K562 (cell line): Measurements from ENCODE around the gene TPR. TPM values are rescaled to one million over a fixed set of nuclear protein-coding genes. Genes with fewer than 3 reads are reported as not detected.
A peak's percentile ranks its signal among the peaks of the same experiment; 100 is the strongest.

ENCODE experiments used
- CBX1 ChIP-seq: sonication (generic); IDR thresholded peaks from 2 replicates; pipeline ENCODE4 v1.6.1; 2016; ENCODE audit warnings: antibody characterized with exemption, low read depth, mild to moderate bottlenecking
- CREBBP ChIP-seq: IDR thresholded peaks from one replicate; pipeline ENCODE4 v1.6.1; 2012; ENCODE audit warnings: low read depth, mild to moderate bottlenecking, control low read depth, inconsistent platforms, low read length
- GABPB2 ChIP-seq: fragments of 250-450 bp; sonication (Bioruptor Pico); conservative IDR thresholded peaks from 2 replicates; pipeline ENCODE4 v1.5.1; 2021; ENCODE audit warnings: mild to moderate bottlenecking
- HMBOX1 ChIP-seq: sonication (generic); IDR thresholded peaks from 2 replicates; pipeline ENCODE4 v1.6.1; 2016
- SMARCE1 ChIP-seq: fragments of 450-650 bp; IDR thresholded peaks from 2 replicates; pipeline ENCODE4 v1.7.1; 2016; ENCODE audit warnings: mild to moderate bottlenecking
- SNIP1 ChIP-seq: fragments of 450-650 bp; IDR thresholded peaks from 2 replicates; pipeline ENCODE4 v1.7.1; 2017; ENCODE audit warnings: low read depth, mild to moderate bottlenecking
- SP1 ChIP-seq: sonication (generic); formaldehyde crosslinking; IDR thresholded peaks from 2 replicates; pipeline ENCODE4 v1.8.1; 2022; ENCODE audit warnings: mild to moderate bottlenecking, missing genetic modification reagents
- U2AF1 ChIP-seq: fragments of 200-400 bp; formaldehyde crosslinking; optimal IDR thresholded peaks from 2 replicates; pipeline ENCODE3; 2017; ENCODE audit warnings: mild to moderate bottlenecking, low read depth, low read length, moderate library complexity
- ZNF354B ChIP-seq: fragments of 250-450 bp; sonication (Bioruptor Pico); IDR thresholded peaks from 2 replicates; pipeline ENCODE4 v1.4.0; 2020
- ZZZ3 ChIP-seq: fragments of 450-650 bp; IDR thresholded peaks from 2 replicates; pipeline ENCODE4 v1.6.1; 2016; ENCODE audit warnings: antibody characterized with exemption, mild to moderate bottlenecking, moderate library complexity
- polyA plus RNA-seq, 8 experiments: library from polyadenylated mRNA; depleted of rRNA in 4 of 8; stranded (reverse) in 5 of 8; unstranded in 3 of 8; fragments of >200 nt; fragmentation: Nextera tagmentation in 2 of 8; fragmentation: Illumina TruSeq in 1 of 8; extraction: Ambion mirVana in 2 of 8; extraction: Trizol in 1 of 8; gene quantifications; 2 replicates each; pipeline versions ENCODE4 v1.2.1 to v1.2.3, GENCODE V29; 2011 to 2014; ENCODE audit warnings: inconsistent platforms in 1 of 8, missing spikeins in 1 of 8
- total RNA-seq, 7 experiments: library from RNA; depleted of rRNA in 6 of 7; stranded (reverse); fragments of >200 nt in 6 of 7; fragmentation: Illumina TruSeq in 2 of 7; extraction: Trizol in 2 of 7; gene quantifications; 2 replicates each; pipeline versions ENCODE4 v1.2.1 to v1.2.3, GENCODE V29; 2011 to 2021; ENCODE audit warnings: low replicate concordance in 1 of 7
- TF ChIP-seq, protein P1 (sequence below), 2 experiments: fragments of 450-650 bp in 1 of 2; sonication (generic) in 1 of 2; formaldehyde crosslinking in 1 of 2; IDR thresholded peaks; 2 replicates each; pipeline versions ENCODE4 v1.7.1 to v1.9.0; 2016 to 2022; ENCODE audit warnings: inconsistent platforms in 1 of 2, mild to moderate bottlenecking in 1 of 2, missing genetic modification reagents in 1 of 2
- TF ChIP-seq, protein P2 (sequence below): IDR thresholded peaks from 2 replicates; pipeline ENCODE4 v1.6.1; 2016; ENCODE audit warnings: missing genetic modification characterization, missing compliant biosample characterization
- TF ChIP-seq, protein P3 (sequence below): fragments of 450-650 bp; IDR thresholded peaks from 2 replicates; pipeline ENCODE4 v1.6.1; 2016; ENCODE audit warnings: antibody characterized with exemption
- TF ChIP-seq, protein P4 (sequence below): fragments of 250-450 bp; sonication (Bioruptor Pico); IDR thresholded peaks from 2 replicates; pipeline ENCODE4 v1.5.0; 2020; ENCODE audit warnings: mild to moderate bottlenecking, borderline replicate concordance

The TPR gene
- total and polyA plus RNA-seq, 9 of the 15 experiments (the other 6 are each of a cell fraction or from before 2014, with no cell fraction given): 48.5 to 167 (median 138) TPM

DNA sequence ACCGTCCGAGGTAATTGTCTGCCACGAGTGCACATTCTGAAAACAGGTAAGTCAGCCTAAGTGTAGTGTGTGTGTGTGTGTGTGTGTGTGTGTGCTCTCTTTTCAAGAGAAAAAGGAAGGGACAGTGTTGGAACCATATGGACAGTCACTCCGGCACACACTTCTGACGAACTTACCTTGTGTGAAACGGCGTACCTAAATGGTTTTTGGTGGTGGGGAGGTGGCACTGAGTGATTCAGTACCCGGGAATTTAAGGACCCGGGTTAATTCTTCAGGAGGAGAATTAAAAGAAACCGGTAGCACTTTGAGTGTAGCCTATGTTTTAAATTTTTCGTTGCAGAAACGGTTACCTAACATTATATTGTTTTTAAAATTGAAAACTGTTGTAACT, 871 bp upstream of the TPR start (continued):
- TF ChIP-seq CREBBP: no peak
- no peak for TF ChIP-seq U2AF1
- TF ChIP-seq GABPB2 (CRISPR knock-in tag): no peak
- no peak for TF ChIP-seq HMBOX1
- TF ChIP-seq, protein P1, sequence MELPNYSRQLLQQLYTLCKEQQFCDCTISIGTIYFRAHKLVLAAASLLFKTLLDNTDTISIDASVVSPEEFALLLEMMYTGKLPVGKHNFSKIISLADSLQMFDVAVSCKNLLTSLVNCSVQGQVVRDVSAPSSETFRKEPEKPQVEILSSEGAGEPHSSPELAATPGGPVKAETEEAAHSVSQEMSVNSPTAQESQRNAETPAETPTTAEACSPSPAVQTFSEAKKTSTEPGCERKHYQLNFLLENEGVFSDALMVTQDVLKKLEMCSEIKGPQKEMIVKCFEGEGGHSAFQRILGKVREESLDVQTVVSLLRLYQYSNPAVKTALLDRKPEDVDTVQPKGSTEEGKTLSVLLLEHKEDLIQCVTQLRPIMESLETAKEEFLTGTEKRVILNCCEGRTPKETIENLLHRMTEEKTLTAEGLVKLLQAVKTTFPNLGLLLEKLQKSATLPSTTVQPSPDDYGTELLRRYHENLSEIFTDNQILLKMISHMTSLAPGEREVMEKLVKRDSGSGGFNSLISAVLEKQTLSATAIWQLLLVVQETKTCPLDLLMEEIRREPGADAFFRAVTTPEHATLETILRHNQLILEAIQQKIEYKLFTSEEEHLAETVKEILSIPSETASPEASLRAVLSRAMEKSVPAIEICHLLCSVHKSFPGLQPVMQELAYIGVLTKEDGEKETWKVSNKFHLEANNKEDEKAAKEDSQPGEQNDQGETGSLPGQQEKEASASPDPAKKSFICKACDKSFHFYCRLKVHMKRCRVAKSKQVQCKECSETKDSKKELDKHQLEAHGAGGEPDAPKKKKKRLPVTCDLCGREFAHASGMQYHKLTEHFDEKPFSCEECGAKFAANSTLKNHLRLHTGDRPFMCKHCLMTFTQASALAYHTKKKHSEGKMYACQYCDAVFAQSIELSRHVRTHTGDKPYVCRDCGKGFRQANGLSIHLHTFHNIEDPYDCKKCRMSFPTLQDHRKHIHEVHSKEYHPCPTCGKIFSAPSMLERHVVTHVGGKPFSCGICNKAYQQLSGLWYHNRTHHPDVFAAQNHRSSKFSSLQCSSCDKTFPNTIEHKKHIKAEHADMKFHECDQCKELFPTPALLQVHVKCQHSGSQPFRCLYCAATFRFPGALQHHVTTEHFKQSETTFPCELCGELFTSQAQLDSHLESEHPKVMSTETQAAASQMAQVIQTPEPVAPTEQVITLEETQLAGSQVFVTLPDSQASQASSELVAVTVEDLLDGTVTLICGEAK (IDR thresholded peaks at IDR 0.05): no peak
- TF ChIP-seq, protein P1 (CRISPR knock-in tag; IDR thresholded peaks at IDR 0.05): no peak
- TF ChIP-seq ZZZ3: no peak
- TF ChIP-seq, protein P2, sequence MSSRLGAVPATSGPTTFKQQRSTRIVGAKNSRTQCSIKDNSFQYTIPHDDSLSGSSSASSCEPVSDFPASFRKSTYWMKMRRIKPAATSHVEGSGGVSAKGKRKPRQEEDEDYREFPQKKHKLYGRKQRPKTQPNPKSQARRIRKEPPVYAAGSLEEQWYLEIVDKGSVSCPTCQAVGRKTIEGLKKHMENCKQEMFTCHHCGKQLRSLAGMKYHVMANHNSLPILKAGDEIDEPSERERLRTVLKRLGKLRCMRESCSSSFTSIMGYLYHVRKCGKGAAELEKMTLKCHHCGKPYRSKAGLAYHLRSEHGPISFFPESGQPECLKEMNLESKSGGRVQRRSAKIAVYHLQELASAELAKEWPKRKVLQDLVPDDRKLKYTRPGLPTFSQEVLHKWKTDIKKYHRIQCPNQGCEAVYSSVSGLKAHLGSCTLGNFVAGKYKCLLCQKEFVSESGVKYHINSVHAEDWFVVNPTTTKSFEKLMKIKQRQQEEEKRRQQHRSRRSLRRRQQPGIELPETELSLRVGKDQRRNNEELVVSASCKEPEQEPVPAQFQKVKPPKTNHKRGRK (tag): no peak
- TF ChIP-seq ZNF354B (CRISPR knock-in tag): no peak
- no peak; the same call in 1 of the 2 replicates for TF ChIP-seq SMARCE1
- no peak for TF ChIP-seq CBX1
- 0 out of 2 replicates have a peak, but pooled peaks have one; percentile 32 for TF ChIP-seq SNIP1
- TF ChIP-seq SP1 (CRISPR knock-in tag): no peak
- TF ChIP-seq, protein P3, sequence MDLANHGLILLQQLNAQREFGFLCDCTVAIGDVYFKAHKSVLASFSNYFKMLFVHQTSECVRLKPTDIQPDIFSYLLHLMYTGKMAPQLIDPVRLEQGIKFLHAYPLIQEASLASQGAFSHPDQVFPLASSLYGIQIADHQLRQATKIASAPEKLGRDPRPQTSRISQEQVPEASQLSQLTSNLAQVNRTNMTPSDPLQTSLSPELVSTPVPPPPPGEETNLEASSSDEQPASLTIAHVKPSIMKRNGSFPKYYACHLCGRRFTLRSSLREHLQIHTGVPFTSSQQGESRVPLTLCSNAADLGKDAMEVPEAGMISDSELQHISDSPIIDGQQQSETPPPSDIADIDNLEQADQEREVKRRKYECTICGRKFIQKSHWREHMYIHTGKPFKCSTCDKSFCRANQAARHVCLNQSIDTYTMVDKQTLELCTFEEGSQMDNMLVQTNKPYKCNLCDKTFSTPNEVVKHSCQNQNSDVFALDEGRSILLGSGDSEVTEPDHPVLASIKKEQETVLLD: no peak
- TF ChIP-seq, protein P4, sequence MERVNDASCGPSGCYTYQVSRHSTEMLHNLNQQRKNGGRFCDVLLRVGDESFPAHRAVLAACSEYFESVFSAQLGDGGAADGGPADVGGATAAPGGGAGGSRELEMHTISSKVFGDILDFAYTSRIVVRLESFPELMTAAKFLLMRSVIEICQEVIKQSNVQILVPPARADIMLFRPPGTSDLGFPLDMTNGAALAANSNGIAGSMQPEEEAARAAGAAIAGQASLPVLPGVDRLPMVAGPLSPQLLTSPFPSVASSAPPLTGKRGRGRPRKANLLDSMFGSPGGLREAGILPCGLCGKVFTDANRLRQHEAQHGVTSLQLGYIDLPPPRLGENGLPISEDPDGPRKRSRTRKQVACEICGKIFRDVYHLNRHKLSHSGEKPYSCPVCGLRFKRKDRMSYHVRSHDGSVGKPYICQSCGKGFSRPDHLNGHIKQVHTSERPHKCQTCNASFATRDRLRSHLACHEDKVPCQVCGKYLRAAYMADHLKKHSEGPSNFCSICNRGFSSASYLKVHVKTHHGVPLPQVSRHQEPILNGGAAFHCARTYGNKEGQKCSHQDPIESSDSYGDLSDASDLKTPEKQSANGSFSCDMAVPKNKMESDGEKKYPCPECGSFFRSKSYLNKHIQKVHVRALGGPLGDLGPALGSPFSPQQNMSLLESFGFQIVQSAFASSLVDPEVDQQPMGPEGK (CRISPR knock-in tag): no peak
